Immature natural killer cell (primary cell): ENCODE results near the gene CNTFR. TPM values are rescaled to one million over a fixed set of nuclear protein-coding genes. Genes with fewer than 3 reads are reported as not detected.
A peak's percentile ranks its signal among the peaks of the same experiment; 100 is the strongest.
"Not testable (repeated sequence)": the region's sequence is repeated elsewhere in the genome, so short reads cannot be mapped to it uniquely, and the experiment has no call there.

Experiments
- DNase-seq, 3 donors: peaks; one replicate each; pipeline ENCODE4 v3.0.0; 2022; ENCODE audit warnings: mixed read lengths in 1 of 3
- H3K27ac Mint-ChIP-seq, 6 donors: one replicate each; pipeline ENCODE4 v1.8.0; 2020; ENCODE audit warnings: mixed read lengths in 6 of 6, mild to moderate bottlenecking in 5 of 6, inconsistent platforms in 4 of 6, moderate library complexity in 3 of 6
- H3K27me3 Mint-ChIP-seq, 3 donors: one replicate each; pipeline ENCODE4 v1.8.0; 2020 to 2021; ENCODE audit warnings: low read depth in 3 of 3, mild to moderate bottlenecking in 3 of 3, mixed read lengths in 3 of 3, moderate library complexity in 3 of 3, inconsistent platforms in 1 of 3
- H3K36me3 Mint-ChIP-seq, 3 donors: one replicate each; pipeline ENCODE4 v1.8.0; 2020; ENCODE audit warnings: mixed read lengths in 3 of 3, inconsistent platforms in 2 of 3, mild to moderate bottlenecking in 2 of 3
- H3K4me1 Mint-ChIP-seq, 2 donors: one replicate each; pipeline ENCODE4 v1.8.0; 2020; ENCODE audit warnings: inconsistent platforms in 2 of 2, mild to moderate bottlenecking in 2 of 2, mixed read lengths in 2 of 2, moderate library complexity in 1 of 2
- H3K4me3 Mint-ChIP-seq, 5 donors: one replicate each; pipeline ENCODE4 v1.8.0; 2020; ENCODE audit warnings: mild to moderate bottlenecking in 5 of 5, mixed read lengths in 5 of 5, inconsistent platforms in 3 of 5, moderate library complexity in 3 of 5
- H3K9me3 Mint-ChIP-seq, 6 donors: one replicate each; pipeline ENCODE4 v1.8.0; 2020; ENCODE audit warnings: mild to moderate bottlenecking in 6 of 6, mixed read lengths in 6 of 6, inconsistent platforms in 4 of 6, moderate library complexity in 3 of 6
- polyA plus RNA-seq, 3 donors: library from polyadenylated mRNA; unstranded; fragments of 300-500 nt; fragmentation: Illumina TruSeq; gene quantifications; one replicate each; pipeline ENCODE4 v1.2.3, GENCODE V29; 2021

The CNTFR gene
- polyA plus RNA-seq: not detected

- Mint-ChIP-seq H3K27ac (no peak within 1 kb of the TSS), H3K36me3 (peaks cover 0 to 6% (median 4%) of the 10 kb centered on the region in 3 donors), H3K9me3 (no peaks in the 10 kb centered on the region), H3K4me3 (peak within 1 kb of the TSS; percentile 59 to 85 (median 69)), H3K27me3 (peaks cover 20 to 42% (median 25%) of the 10 kb centered on the region in 3 donors), H3K4me1 (peaks cover 23 to 31% of the 10 kb centered on the region in 2 donors)
- DNase-seq: no peak
Observed at GRCh38 chr9:34589636-34590380, at the start of gene CNTFR. Gene CNTFR (minus strand): TSS chr9:34589724. CDS start chr9:34568981, 20,743 bp downstream.

- not testable (repeated sequence) for H3K27me3 Mint-ChIP-seq, H3K36me3 Mint-ChIP-seq, H3K4me3 Mint-ChIP-seq, H3K27ac Mint-ChIP-seq, DNase-seq, H3K9me3 Mint-ChIP-seq
- peaks cover 26 to 38% of the 10 kb centered on the region in 2 donors for H3K4me1 Mint-ChIP-seq
Observed at GRCh38 chr9:34639322-34639721, 49.8 kb upstream of the CNTFR start.

GRCh38 chr9:34638138-34638445, 48.6 kb upstream of the CNTFR start:
- H3K4me3 Mint-ChIP-seq: peak overlapping the region; percentile 87 to 91 (median 89)
- H3K4me1 Mint-ChIP-seq: peaks cover 32 to 44% of the 10 kb centered on the region in 2 donors
- DNase-seq: no peak
- H3K36me3 Mint-ChIP-seq: peaks cover 0 to 3% (median 0%) of the 10 kb centered on the region in 3 donors
- H3K27ac Mint-ChIP-seq: peak overlapping the region; percentile 92 to 97 (median 93)
- H3K9me3 Mint-ChIP-seq: no peaks in the 10 kb centered on the region
- peaks cover 0 to 3% (median 0%) of the 10 kb centered on the region in 3 donors for H3K27me3 Mint-ChIP-seq

GRCh38 chr9:34637356-34638137, 48.0 kb upstream of the CNTFR start, which contains the start of gene SIGMAR1:
Gene SIGMAR1 (minus strand): TSS chr9:34637787. CDS start chr9:34637697, 90 bp downstream.
- H3K27ac Mint-ChIP-seq: peak within 1 kb of the TSS; percentile 92 to 97 (median 93)
- peak within 1 kb of the TSS; percentile 87 to 91 (median 89) for H3K4me3 Mint-ChIP-seq
- H3K27me3 Mint-ChIP-seq: peaks cover 0 to 3% (median 0%) of the 10 kb centered on the region in 3 donors
- H3K36me3 Mint-ChIP-seq: peaks cover 0 to 3% (median 0%) of the 10 kb centered on the region in 3 donors
- H3K4me1 Mint-ChIP-seq: peaks cover 32 to 44% of the 10 kb centered on the region in 2 donors
- DNase-seq: peak; percentile 95 to 96 (median 96)
- H3K9me3 Mint-ChIP-seq: no peaks in the 10 kb centered on the region

GRCh38 chr9:34636791-34637355, 47.3 kb upstream of the CNTFR start:
- Mint-ChIP-seq H3K36me3 (peaks cover 0 to 3% (median 0%) of the 10 kb centered on the region in 3 donors), H3K27ac (peak overlapping the region; percentile 81 to 92 (median 86)), H3K9me3 (no peaks in the 10 kb centered on the region), H3K4me3 (peak overlapping the region; percentile 87 to 91 (median 89)), H3K4me1 (peaks cover 32 to 44% of the 10 kb centered on the region in 2 donors), H3K27me3 (peaks cover 0 to 3% (median 0%) of the 10 kb centered on the region in 3 donors)
- peak in 1 of 3 donors; percentile 9 for DNase-seq

- Mint-ChIP-seq H3K4me1 (peaks cover 32 to 44% of the 10 kb centered on the region in 2 donors), H3K27ac (no peak overlapping the region), H3K9me3 (no peaks in the 10 kb centered on the region), H3K27me3 (peaks cover 0 to 12% (median 3%) of the 10 kb centered on the region in 3 donors), H3K36me3 (peaks cover 0 to 3% (median 0%) of the 10 kb centered on the region in 3 donors), H3K4me3 (peak overlapping the region in 4 of 5 donors; percentile 26 to 53 (median 37))
- DNase-seq: no peak
Observed at GRCh38 chr9:34635556-34635955, 46.0 kb upstream of the CNTFR start.

- H3K27ac Mint-ChIP-seq: no peak overlapping the region
- peaks cover 1 to 19% (median 10%) of the 10 kb centered on the region in 3 donors for H3K27me3 Mint-ChIP-seq
- peak overlapping the region in 1 of 5 donors; percentile 18 for H3K4me3 Mint-ChIP-seq
- no peak for DNase-seq
- H3K4me1 Mint-ChIP-seq: peaks cover 32 to 44% of the 10 kb centered on the region in 2 donors
- no peaks in the 10 kb centered on the region for H3K9me3 Mint-ChIP-seq
- H3K36me3 Mint-ChIP-seq: peaks cover 0 to 3% (median 0%) of the 10 kb centered on the region in 3 donors
Observed at GRCh38 chr9:34634551-34635248, 45.2 kb upstream of the CNTFR start.

GRCh38 chr9:34633851-34634550, 44.5 kb upstream of the CNTFR start:
- Mint-ChIP-seq H3K36me3 (peaks cover 0 to 3% (median 0%) of the 10 kb centered on the region in 3 donors), H3K4me3 (peak overlapping the region in 3 of 5 donors; percentile 6 to 40 (median 29)), H3K4me1 (peaks cover 37 to 49% of the 10 kb centered on the region in 2 donors), H3K27me3 (peaks cover 1 to 26% (median 14%) of the 10 kb centered on the region in 3 donors), H3K27ac (peak overlapping the region in 3 of 6 donors; percentile 17 to 37 (median 34)), H3K9me3 (no peaks in the 10 kb centered on the region)
- DNase-seq: peak; percentile 73 to 77 (median 73)

- no peak overlapping the region for H3K4me3 Mint-ChIP-seq
- H3K4me1 Mint-ChIP-seq: peaks cover 35 to 48% of the 10 kb centered on the region in 2 donors
- no peak for DNase-seq
- H3K36me3 Mint-ChIP-seq: peaks cover 4 to 8% (median 5%) of the 10 kb centered on the region in 3 donors
- peaks cover 6 to 29% (median 20%) of the 10 kb centered on the region in 3 donors for H3K27me3 Mint-ChIP-seq
- H3K27ac Mint-ChIP-seq: no peak overlapping the region
- H3K9me3 Mint-ChIP-seq: no peaks in the 10 kb centered on the region
Observed at GRCh38 chr9:34633166-34633565, 43.6 kb upstream of the CNTFR start.

- Mint-ChIP-seq H3K27ac (peak overlapping the region in 1 of 6 donors; percentile 20), H3K27me3 (peaks cover 19 to 30% (median 28%) of the 10 kb centered on the region in 3 donors), H3K36me3 (peaks cover 4 to 8% (median 5%) of the 10 kb centered on the region in 3 donors), H3K4me1 (peaks cover 20 to 28% of the 10 kb centered on the region in 2 donors), H3K9me3 (no peaks in the 10 kb centered on the region), H3K4me3 (peak overlapping the region in 4 of 5 donors; percentile 21 to 61 (median 37))
- no peak for DNase-seq
Observed at GRCh38 chr9:34630402-34631154, 41.1 kb upstream of the CNTFR start.

GRCh38 chr9:34629491-34629808, 39.9 kb upstream of the CNTFR start:
- Mint-ChIP-seq H3K9me3 (no peaks in the 10 kb centered on the region), H3K27me3 (peaks cover 24 to 36% (median 32%) of the 10 kb centered on the region in 3 donors), H3K4me1 (peaks cover 18 to 24% of the 10 kb centered on the region in 2 donors), H3K4me3 (peak overlapping the region; percentile 73 to 88 (median 83)), H3K36me3 (peaks cover 4 to 8% (median 5%) of the 10 kb centered on the region in 3 donors), H3K27ac (peak overlapping the region in 1 of 6 donors; percentile 35)
- DNase-seq: no peak
